Suprapubic skin (tissue), 3 donors: Measurements from ENCODE around the gene AP2M1.

Experiments
- EP300 ChIP-seq: sonication (generic); formaldehyde crosslinking; IDR thresholded peaks from one replicate; pipeline ENCODE4 v1.6.1; 2017; ENCODE audit warnings: antibody characterized with exemption
- POLR2A ChIP-seq, 2 donors: fragments of 450-650 bp; IDR thresholded peaks; one replicate each; pipeline ENCODE4 v1.6.1; 2017; ENCODE audit warnings: antibody characterized with exemption in 2 of 2, mild to moderate bottlenecking in 2 of 2, moderate library complexity in 2 of 2
- TF ChIP-seq, protein P1 (sequence below), 2 donors: fragments of 200-600 bp in 1 of 2; fragments of 450-650 bp in 1 of 2; sonication (generic) in 1 of 2; IDR thresholded peaks; one replicate each; pipeline ENCODE4 v1.5.1; 2016 to 2019; ENCODE audit warnings: antibody characterized with exemption in 2 of 2, mild to moderate bottlenecking in 1 of 2, moderate library complexity in 1 of 2

DNA sequence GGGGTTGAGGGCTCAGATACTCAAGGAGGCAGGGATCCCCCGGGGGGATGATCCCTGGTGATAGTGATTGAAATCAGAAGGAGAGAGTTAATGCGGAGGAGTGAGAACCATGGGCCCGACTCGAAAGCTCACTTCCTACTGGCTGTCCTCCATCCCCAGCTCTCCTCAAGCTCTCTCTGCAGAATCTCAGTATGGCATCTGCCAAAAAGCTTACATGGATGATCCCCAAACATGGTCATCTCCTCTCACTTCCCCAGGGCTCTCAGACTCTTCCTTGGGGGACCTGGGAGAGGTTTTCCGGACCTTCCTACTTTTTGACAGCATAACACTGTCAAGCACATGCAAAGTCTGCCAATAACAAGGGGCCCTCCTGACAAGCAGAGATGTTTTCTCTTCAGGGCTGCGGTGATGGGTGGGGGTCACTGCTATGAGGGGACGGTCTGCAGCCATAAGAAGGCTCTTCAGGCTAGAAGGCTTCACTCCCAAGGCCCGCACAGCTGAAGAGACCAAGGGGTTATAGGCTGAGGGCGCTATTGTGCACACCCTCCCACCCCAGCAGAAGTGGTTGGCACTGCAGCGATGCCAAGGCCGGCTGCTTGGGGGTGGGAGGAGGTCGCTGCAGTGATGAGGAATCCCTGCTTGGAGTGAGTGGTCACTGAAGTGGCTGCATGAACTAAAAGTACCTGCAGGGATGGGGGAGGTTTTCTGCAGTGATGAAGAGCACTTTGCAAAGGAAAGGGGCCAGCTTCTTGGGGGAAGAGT is 53.9 kb downstream of the AP2M1 start:
- TF ChIP-seq, protein P1, sequence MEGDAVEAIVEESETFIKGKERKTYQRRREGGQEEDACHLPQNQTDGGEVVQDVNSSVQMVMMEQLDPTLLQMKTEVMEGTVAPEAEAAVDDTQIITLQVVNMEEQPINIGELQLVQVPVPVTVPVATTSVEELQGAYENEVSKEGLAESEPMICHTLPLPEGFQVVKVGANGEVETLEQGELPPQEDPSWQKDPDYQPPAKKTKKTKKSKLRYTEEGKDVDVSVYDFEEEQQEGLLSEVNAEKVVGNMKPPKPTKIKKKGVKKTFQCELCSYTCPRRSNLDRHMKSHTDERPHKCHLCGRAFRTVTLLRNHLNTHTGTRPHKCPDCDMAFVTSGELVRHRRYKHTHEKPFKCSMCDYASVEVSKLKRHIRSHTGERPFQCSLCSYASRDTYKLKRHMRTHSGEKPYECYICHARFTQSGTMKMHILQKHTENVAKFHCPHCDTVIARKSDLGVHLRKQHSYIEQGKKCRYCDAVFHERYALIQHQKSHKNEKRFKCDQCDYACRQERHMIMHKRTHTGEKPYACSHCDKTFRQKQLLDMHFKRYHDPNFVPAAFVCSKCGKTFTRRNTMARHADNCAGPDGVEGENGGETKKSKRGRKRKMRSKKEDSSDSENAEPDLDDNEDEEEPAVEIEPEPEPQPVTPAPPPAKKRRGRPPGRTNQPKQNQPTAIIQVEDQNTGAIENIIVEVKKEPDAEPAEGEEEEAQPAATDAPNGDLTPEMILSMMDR (IDR thresholded peaks at IDR 0.05): no peak
- TF ChIP-seq POLR2A (IDR thresholded peaks at IDR 0.05) (no peak), EP300 (no peak)
